Mesendoderm (in vitro differentiated cells): ENCODE data around the gene TRHDE.
A peak's percentile ranks its signal among the peaks of the same experiment; 100 is the strongest.

ENCODE experiments used
- DNase-seq: peaks from one replicate; pipeline ENCODE4 v3.0.0; 2013
- H2AK5ac ChIP-seq: 2 replicates; pipeline ENCODE4 v1.6.1; 2013; ENCODE audit warnings: low read length, inconsistent platforms
- H2BK120ac ChIP-seq: 2 replicates; pipeline ENCODE4 v1.6.1; 2013; ENCODE audit warnings: low read depth, mild to moderate bottlenecking, low read length, moderate library complexity, mixed read lengths
- H2BK15ac ChIP-seq: replicated peaks from 2 replicates; pipeline ENCODE4 v1.6.1; 2013; ENCODE audit warnings: low read depth, mild to moderate bottlenecking, moderate library complexity
- H2BK5ac ChIP-seq: 2 replicates; pipeline ENCODE4 v1.6.1; 2013; ENCODE audit warnings: low read length, inconsistent platforms
- H3K18ac ChIP-seq: 2 replicates; pipeline ENCODE4 v1.6.1; 2013; ENCODE audit warnings: mild to moderate bottlenecking, low read length, mixed read lengths
- H3K23ac ChIP-seq: one replicate; pipeline ENCODE4 v1.6.1; 2013; ENCODE audit warnings: low read length
- H3K27ac ChIP-seq: 2 replicates; pipeline ENCODE4 v1.5.1; 2013; ENCODE audit warnings: low read depth, mild to moderate bottlenecking, inconsistent platforms, low read length, moderate library complexity
- H3K27me3 ChIP-seq: 2 replicates; pipeline ENCODE4 v1.6.1; 2013; ENCODE audit warnings: low read length, control low read depth, mild to moderate bottlenecking, inconsistent platforms; ENCODE audit not compliant: insufficient read depth, poor library complexity
- H3K36me3 ChIP-seq: 2 replicates; pipeline ENCODE4 v1.6.1; 2013; ENCODE audit warnings: low read length, inconsistent platforms; ENCODE audit not compliant: control insufficient read depth, insufficient read depth
- H3K4ac ChIP-seq: one replicate; pipeline ENCODE4 v1.6.1; 2013; ENCODE audit warnings: low read depth, mild to moderate bottlenecking, low read length, moderate library complexity
- H3K4me1 ChIP-seq: 2 replicates; pipeline ENCODE4 v1.6.1; 2013; ENCODE audit warnings: low read depth, low read length, inconsistent platforms; ENCODE audit not compliant: control insufficient read depth
- H3K4me2 ChIP-seq: 2 replicates; pipeline ENCODE4 v1.6.1; 2013; ENCODE audit warnings: low read length
- H3K4me3 ChIP-seq: 2 replicates; pipeline ENCODE4 v1.5.1; 2013; ENCODE audit warnings: mild to moderate bottlenecking, low read length
- H3K56ac ChIP-seq: one replicate; pipeline ENCODE4 v1.6.1; 2013; ENCODE audit warnings: low read length
- H3K79me1 ChIP-seq: 2 replicates; pipeline ENCODE4 v1.6.1; 2013; ENCODE audit warnings: low read length, inconsistent platforms
- H3K79me2 ChIP-seq: 2 replicates; pipeline ENCODE4 v1.6.1; 2013; ENCODE audit warnings: mild to moderate bottlenecking, low read length; ENCODE audit not compliant: control insufficient read depth, insufficient read depth
- H3K9ac ChIP-seq: 2 replicates; pipeline ENCODE4 v1.6.1; 2013; ENCODE audit warnings: low read length, inconsistent platforms
- H4K5ac ChIP-seq: one replicate; pipeline ENCODE4 v1.6.1; 2013; ENCODE audit warnings: low read length
- H4K8ac ChIP-seq: one replicate; pipeline ENCODE4 v1.6.1; 2013; ENCODE audit warnings: low read depth, mild to moderate bottlenecking, control low read depth, low read length, moderate library complexity
- WGBS: extraction: QIAGEN DNeasy Blood & Tissue Kit; methylation state at CpG from one replicate; pipeline ENCODE4 v1.1.7; 2013; ENCODE audit warnings: low lambda C conversion rate, missing lambda C conversion rate; ENCODE audit not compliant: insufficient coverage; ENCODE audit errors: extremely low coverage; 5-methylcytosine and 5-hydroxymethylcytosine counted together

The TRHDE gene

DNA sequence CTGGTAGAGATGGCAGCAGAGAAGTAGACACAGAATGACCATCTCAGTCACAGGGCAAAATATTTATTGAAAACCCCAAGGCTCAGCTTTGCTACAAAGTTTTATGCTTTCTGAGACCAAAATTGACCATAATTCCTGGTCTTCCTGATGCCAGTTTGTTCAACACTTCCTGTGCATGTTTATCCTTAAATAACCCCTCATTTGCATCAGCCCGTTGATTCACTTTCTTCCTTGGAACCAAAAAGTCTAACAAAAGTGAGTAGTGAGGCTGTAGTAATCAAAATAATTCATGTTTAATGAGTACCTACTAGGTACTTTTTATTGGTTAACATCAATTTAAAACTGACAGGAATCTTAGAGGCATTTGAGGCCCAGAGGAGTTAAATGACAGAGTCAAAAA is 51.7 kb downstream of the TRHDE start:
- H3K56ac ChIP-seq, result no peak overlapping the region
- H2BK5ac ChIP-seq, result no peak overlapping the region
- no peaks in the 10 kb centered on the region for H3K4me1 ChIP-seq
- no peaks in the 10 kb centered on the region for H3K79me2 ChIP-seq
- DNase-seq, result no peak
- no peaks in the 10 kb centered on the region for H3K36me3 ChIP-seq
- H3K27ac ChIP-seq, result no peak overlapping the region
- no peak overlapping the region for H4K8ac ChIP-seq
- no peak overlapping the region for H3K23ac ChIP-seq
- no peak overlapping the region for H3K4me3 ChIP-seq
- no peak overlapping the region for H2AK5ac ChIP-seq
- H4K5ac ChIP-seq, result no peak overlapping the region
- no CpG with 5 or more reads among the region's 1 CpG for WGBS
- no peaks in the 10 kb centered on the region for H3K27me3 ChIP-seq
- no peak overlapping the region for H2BK120ac ChIP-seq
- H3K4me2 ChIP-seq, result no peak overlapping the region
- H3K18ac ChIP-seq, result no peak overlapping the region
- H2BK15ac ChIP-seq, result no peak overlapping the region
- no peak overlapping the region for H3K4ac ChIP-seq
- no peak overlapping the region for H3K9ac ChIP-seq
- H3K79me1 ChIP-seq, result no peaks in the 10 kb centered on the region

- WGBS, result no CpG with 5 or more reads among the region's 9 CpGs
Observed at GRCh38 chr12:72330301-72330700, 58.1 kb downstream of the TRHDE start.

GRCh38 chr12:72330784-72331183 is 58.6 kb downstream of the TRHDE start:
- no peaks in the 10 kb centered on the region for H3K79me1 ChIP-seq
- H3K4ac ChIP-seq, result no peak overlapping the region
- no peak overlapping the region for H2BK120ac ChIP-seq
- H3K27me3 ChIP-seq, result no peaks in the 10 kb centered on the region
- no peak for DNase-seq
- no peak overlapping the region for H2BK15ac ChIP-seq
- no peak overlapping the region for H3K4me3 ChIP-seq
- no CpG with 5 or more reads among the region's 4 CpGs for WGBS
- H4K5ac ChIP-seq, result no peak overlapping the region
- H3K4me1 ChIP-seq, result no peaks in the 10 kb centered on the region
- no peaks in the 10 kb centered on the region for H3K79me2 ChIP-seq
- no peak overlapping the region for H3K23ac ChIP-seq
- H2AK5ac ChIP-seq, result no peak overlapping the region
- no peak overlapping the region for H3K18ac ChIP-seq
- H3K56ac ChIP-seq, result no peak overlapping the region
- H2BK5ac ChIP-seq, result no peak overlapping the region
- H3K9ac ChIP-seq, result no peak overlapping the region
- no peak overlapping the region for H3K4me2 ChIP-seq
- H3K27ac ChIP-seq, result no peak overlapping the region
- no peak overlapping the region for H4K8ac ChIP-seq
- H3K36me3 ChIP-seq, result no peaks in the 10 kb centered on the region

More at GRCh38 chr12:72330301-72330700, 58.1 kb downstream of the TRHDE start:
- Histone ChIP-seq H3K9ac (no peak overlapping the region), H3K23ac (no peak overlapping the region), H3K4me3 (no peak overlapping the region), H3K27ac (no peak overlapping the region), H3K79me2 (no peaks in the 10 kb centered on the region), H3K56ac (no peak overlapping the region), H2BK5ac (no peak overlapping the region), H3K4me1 (no peaks in the 10 kb centered on the region), H3K4me2 (no peak overlapping the region), H3K4ac (no peak overlapping the region), H3K18ac (no peak overlapping the region), H2BK15ac (no peak overlapping the region), H3K27me3 (no peaks in the 10 kb centered on the region), H4K8ac (no peak overlapping the region), H3K36me3 (no peaks in the 10 kb centered on the region), H2AK5ac (no peak overlapping the region), H3K79me1 (no peaks in the 10 kb centered on the region), H4K5ac (no peak overlapping the region), H2BK120ac (no peak overlapping the region)
- DNase-seq, result peak; percentile 10

DNA sequence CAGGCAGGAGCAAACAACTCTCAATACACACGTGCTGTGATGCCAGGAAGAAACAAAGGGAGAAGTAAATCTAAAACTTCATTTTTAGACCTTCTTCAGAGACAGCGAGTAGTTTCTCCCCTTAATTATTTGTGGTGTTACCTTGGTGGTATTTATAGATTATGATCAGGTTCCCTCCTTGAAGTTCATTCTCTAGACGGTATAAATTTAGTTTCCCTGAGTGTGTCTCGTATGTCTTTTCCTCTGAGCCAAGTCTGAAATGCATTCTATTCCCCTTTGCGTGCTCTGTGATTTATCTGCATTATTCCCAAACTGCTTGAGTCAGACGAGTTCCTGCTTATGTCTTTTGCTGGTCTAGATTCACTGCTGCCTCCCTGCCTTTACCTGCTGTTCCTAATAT is 65.2 kb downstream of the TRHDE start:
- Histone ChIP-seq H3K27ac (no peak overlapping the region), H3K9ac (no peak overlapping the region), H3K79me1 (no peaks in the 10 kb centered on the region), H3K27me3 (no peaks in the 10 kb centered on the region), H3K79me2 (no peaks in the 10 kb centered on the region), H3K4me1 (no peaks in the 10 kb centered on the region), H4K5ac (no peak overlapping the region), H3K4me3 (no peak overlapping the region), H3K18ac (no peak overlapping the region), H3K23ac (no peak overlapping the region), H2BK15ac (no peak overlapping the region), H3K56ac (no peak overlapping the region), H2BK120ac (no peak overlapping the region), H2BK5ac (no peak overlapping the region), H3K4ac (no peak overlapping the region), H3K4me2 (no peak overlapping the region), H4K8ac (no peak overlapping the region), H2AK5ac (no peak overlapping the region), H3K36me3 (no peaks in the 10 kb centered on the region)
- no CpG with 5 or more reads among the region's 6 CpGs for WGBS
- no peak for DNase-seq

DNA sequence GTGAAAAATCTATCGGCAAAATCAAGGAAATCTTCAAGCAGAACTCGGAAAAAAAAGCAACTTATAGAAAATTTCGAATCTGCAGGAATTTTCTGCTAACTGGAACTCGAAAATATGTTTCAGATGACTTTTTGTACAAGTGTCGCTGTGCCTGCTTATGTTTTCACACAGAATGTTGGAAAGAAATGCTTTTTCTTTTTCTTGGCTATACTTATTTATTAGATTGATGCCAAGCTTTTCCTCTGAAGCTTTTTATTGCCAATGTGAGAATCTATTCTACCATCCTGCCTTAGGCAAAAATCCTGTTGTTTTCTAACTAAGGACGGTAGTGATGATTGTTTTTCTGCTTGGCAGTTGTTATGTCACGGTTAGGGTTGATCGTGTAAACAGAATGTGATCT is 65.8 kb downstream of the TRHDE start:
- H3K4me2 ChIP-seq, result no peak overlapping the region

DNA sequence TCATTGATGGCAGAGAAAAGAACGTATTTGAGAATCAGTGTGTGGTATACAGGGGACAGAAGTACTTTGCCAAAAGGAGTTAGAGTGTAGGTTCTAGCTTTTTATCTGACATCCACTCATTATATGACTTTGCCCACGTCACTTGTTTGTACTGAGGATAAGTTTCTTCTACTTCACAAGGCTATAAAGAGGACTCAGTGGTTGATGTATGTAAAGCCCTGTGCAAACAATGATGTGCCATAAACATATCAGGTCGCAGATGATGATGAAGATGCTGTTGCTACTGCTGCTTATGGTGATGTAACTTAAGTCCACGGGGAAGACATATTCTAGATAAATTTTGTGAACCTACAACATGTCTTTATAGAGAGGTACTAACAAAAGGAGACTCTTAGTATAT is 66.3 kb downstream of the TRHDE start:
- H4K5ac ChIP-seq, result no peak overlapping the region

More for the DNA sequence above, 65.8 kb downstream of the TRHDE start:
- H2AK5ac ChIP-seq, result no peak overlapping the region
- H3K27me3 ChIP-seq, result no peaks in the 10 kb centered on the region
- H4K5ac ChIP-seq, result no peak overlapping the region
- H3K4me3 ChIP-seq, result no peak overlapping the region
- H3K9ac ChIP-seq, result no peak overlapping the region
- H3K18ac ChIP-seq, result no peak overlapping the region
- no peak overlapping the region for H3K56ac ChIP-seq
- no peak for DNase-seq
- no peak overlapping the region for H3K27ac ChIP-seq
- H3K36me3 ChIP-seq, result no peaks in the 10 kb centered on the region
- no peak overlapping the region for H2BK5ac ChIP-seq
- no CpG with 5 or more reads among the region's 8 CpGs for WGBS
- H3K79me2 ChIP-seq, result no peaks in the 10 kb centered on the region
- no peak overlapping the region for H4K8ac ChIP-seq
- no peak overlapping the region for H2BK120ac ChIP-seq
- no peaks in the 10 kb centered on the region for H3K4me1 ChIP-seq
- no peak overlapping the region for H3K23ac ChIP-seq
- no peaks in the 10 kb centered on the region for H3K79me1 ChIP-seq
- H2BK15ac ChIP-seq, result no peak overlapping the region
- no peak overlapping the region for H3K4ac ChIP-seq

More for the DNA sequence above, 66.3 kb downstream of the TRHDE start:
- H3K4me2 ChIP-seq, result no peak overlapping the region
- H3K9ac ChIP-seq, result no peak overlapping the region
- H3K4me1 ChIP-seq, result no peaks in the 10 kb centered on the region
- DNase-seq, result no peak
- H3K18ac ChIP-seq, result no peak overlapping the region
- H3K79me2 ChIP-seq, result no peaks in the 10 kb centered on the region
- H2AK5ac ChIP-seq, result no peak overlapping the region
- H2BK5ac ChIP-seq, result no peak overlapping the region
- H3K27me3 ChIP-seq, result no peaks in the 10 kb centered on the region
- H3K79me1 ChIP-seq, result no peaks in the 10 kb centered on the region
- no peak overlapping the region for H3K27ac ChIP-seq
- no peak overlapping the region for H2BK15ac ChIP-seq
- H3K56ac ChIP-seq, result no peak overlapping the region
- no peaks in the 10 kb centered on the region for H3K36me3 ChIP-seq
- H3K23ac ChIP-seq, result no peak overlapping the region
- H4K8ac ChIP-seq, result no peak overlapping the region
- H3K4me3 ChIP-seq, result no peak overlapping the region
- WGBS, result no CpG with 5 or more reads among the region's 4 CpGs
- H2BK120ac ChIP-seq, result no peak overlapping the region
- no peak overlapping the region for H3K4ac ChIP-seq
